Hematopoietic multipotent progenitor cell treated with erythropoietin and hydrocortisone succinate and interleukin-3 and kit ligand, for 8 days (in vitro differentiated cells): ENCODE results near the gene NOA1.
"Not testable (repeated sequence)": the region's sequence is repeated elsewhere in the genome, so short reads cannot be mapped to it uniquely, and the experiment has no call there.

ENCODE experiments used
- DNase-seq: peaks from one replicate; pipeline ENCODE4 v3.0.0-alpha.2; 2015

The NOA1 gene

GRCh38 chr4:56953680-56954520 is 23.5 kb downstream of the NOA1 start:
- no peak for DNase-seq

- DNase-seq: no peak
Measured at GRCh38 chr4:56941403-56941802, 36.0 kb downstream of the NOA1 start.

GRCh38 chr4:56940971-56941370 is 36.4 kb downstream of the NOA1 start:
- DNase-seq: no peak

GRCh38 chr4:56940403-56940802 is 37.0 kb downstream of the NOA1 start:
- no peak for DNase-seq

- not testable (repeated sequence) for DNase-seq
Measured at GRCh38 chr4:56939826-56940225, 37.6 kb downstream of the NOA1 start.

GRCh38 chr4:56937262-56937661 is 40.1 kb downstream of the NOA1 start:
- no peak for DNase-seq

GRCh38 chr4:56931924-56932323 is 45.5 kb downstream of the NOA1 start:
- no peak for DNase-seq

- DNase-seq: no peak
Measured at GRCh38 chr4:56930638-56931037, 46.8 kb downstream of the NOA1 start.

GRCh38 chr4:56927196-56927595 is 50.2 kb downstream of the NOA1 start:
- no peak for DNase-seq

- DNase-seq: not testable (repeated sequence)
Measured at GRCh38 chr4:56914977-56915376, 62.4 kb downstream of the NOA1 start.

GRCh38 chr4:56914336-56914735 is 63.1 kb downstream of the NOA1 start:
- DNase-seq: no peak
